GM18511 (cell line): ENCODE measurements around the gene AMER2.

Experiments used
- ATAC-seq: cut with Tn5 transposase; IDR thresholded peaks from one replicate; pipeline ENCODE4 v1.9.1; 2021; ENCODE audit warnings: mild to moderate bottlenecking, moderate library complexity; ENCODE audit not compliant: unreplicated experiment

The AMER2 gene, protein sequence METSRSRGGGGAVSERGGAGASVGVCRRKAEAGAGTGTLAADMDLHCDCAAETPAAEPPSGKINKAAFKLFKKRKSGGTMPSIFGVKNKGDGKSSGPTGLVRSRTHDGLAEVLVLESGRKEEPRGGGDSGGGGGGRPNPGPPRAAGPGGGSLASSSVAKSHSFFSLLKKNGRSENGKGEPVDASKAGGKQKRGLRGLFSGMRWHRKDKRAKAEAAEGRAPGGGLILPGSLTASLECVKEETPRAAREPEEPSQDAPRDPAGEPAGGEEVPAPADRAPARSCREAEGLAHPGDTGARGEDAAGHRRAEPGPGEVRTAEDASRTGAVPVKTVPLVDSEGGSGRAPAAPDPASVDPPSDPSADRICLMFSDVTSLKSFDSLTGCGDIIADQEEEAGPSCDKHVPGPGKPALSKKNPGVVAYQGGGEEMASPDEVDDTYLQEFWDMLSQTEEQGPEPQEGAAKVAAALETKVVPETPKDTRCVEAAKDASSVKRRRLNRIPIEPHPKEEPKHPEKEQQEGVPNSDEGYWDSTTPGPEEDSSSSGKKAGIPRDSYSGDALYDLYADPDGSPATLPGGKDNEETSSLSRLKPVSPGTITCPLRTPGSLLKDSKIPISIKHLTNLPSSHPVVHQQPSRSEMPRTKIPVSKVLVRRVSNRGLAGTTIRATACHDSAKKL

DNA sequence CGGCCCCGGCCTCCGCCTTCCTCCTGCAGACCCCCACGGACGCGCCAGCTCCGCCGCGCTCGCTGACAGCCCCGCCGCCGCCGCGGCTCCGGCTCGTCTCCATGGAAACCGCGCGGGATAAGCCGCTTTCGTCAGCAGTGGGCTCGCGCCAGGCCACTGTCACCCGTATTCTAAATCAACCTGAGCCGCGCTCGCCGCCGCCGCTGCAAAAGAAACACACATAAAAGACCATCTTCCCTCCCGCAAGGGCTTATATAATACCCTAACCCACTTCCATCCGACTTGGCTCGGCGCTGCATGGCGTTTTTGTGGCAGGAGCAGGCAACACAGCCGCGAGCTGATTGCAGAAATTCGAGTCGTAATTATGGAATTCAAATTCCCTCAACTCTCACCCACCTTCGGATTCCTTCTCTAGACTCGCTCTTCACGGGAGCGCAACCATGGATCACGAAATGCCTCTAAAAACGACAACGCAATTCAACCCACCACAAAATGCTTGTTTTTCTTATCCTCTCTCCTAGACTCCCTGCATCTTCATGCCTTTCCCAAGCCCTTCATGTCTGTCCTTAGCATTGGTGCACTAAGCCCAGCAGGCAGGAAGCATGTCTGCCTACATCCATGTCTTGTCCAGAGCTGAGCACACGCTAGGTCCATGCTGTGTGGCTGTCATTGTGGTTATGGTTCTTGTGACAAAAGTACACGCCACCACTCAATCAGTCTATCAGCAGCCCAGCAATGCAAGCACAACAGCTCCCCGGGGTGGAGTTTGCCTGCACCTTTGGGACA lies at the start of gene AMER2:
Gene AMER2, minus strand, starts transcription at position 772 of the 786 bp plus-strand sequence. Its CDS starts 669 bp downstream, at position 103.
- ATAC-seq: no peak

DNA sequence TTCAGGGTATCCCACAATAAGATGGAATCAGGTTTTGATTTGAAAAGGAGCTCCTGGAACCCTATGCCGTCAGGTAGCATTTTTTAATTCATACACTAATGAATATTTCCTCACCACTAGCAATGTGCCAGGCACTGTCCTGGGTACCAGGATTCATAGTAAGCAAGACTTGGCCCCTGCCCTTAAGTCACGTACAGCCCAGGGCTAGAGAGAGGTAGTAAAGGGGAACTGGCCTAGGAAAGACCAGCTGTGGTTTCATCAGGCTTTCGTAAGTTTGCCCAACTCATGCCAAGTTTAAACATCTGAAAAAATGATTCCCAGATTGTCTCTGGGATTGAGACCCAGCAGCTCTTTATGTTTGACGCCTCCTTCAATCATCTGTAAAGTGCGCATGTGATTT lies 45.9 kb upstream of the AMER2 start:
- no peak for ATAC-seq

DNA sequence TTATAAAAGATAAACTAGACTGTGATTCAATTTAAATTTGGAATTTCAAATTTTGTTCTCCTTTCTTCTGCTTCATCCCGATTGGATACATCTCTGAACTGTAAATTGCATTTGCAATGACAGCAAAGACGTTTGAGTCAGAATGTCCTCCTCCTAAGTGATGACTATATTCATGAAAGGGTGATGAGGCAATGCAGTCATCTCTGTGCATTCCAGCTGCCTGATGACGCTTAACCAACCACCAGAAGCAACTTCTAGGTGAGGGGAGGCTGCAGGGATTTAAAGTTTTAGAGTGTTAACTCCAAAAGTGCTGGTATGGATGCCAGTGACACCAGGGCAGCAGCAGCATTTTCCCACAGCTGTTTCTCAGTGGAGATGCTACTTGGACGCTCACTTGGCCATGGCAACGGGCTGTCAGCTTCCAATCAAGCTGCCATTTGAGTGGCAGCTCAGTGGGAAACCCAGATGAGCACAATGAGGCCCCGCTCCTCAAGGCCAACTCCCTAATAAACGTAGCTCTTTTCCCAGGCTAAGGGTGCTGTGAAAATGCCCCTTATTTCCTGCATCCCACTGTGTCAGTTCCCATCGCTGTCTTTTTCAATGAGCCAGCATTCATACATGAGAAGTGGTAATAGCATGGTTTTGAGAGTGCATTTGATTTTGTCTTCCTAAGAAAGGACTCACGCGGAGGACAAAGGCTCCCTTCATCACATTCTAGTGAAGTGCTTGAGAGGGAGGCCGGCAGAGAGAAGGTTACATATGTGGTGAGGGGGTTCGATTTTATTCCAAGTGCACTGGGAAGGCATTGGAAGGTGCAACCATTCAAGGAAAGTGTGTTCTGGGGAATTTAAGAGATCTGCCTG lies 45.2 kb upstream of the AMER2 start:
- no peak for ATAC-seq

DNA sequence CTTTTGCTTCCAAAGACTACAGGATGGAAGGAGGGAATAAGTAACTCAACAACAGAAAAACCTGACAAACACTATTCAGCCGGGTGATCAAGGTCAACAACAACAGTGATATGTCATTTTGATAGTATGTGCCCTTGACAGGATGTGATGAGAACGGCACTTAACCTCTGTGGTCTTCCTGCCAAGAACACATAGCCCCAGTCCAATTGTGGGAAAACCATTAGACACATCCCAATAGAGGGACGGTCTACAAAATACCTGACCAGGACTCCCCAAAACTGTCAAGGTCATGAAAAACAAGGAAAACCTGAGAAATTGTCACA lies 43.1 kb upstream of the AMER2 start:
- ATAC-seq: no peak

DNA sequence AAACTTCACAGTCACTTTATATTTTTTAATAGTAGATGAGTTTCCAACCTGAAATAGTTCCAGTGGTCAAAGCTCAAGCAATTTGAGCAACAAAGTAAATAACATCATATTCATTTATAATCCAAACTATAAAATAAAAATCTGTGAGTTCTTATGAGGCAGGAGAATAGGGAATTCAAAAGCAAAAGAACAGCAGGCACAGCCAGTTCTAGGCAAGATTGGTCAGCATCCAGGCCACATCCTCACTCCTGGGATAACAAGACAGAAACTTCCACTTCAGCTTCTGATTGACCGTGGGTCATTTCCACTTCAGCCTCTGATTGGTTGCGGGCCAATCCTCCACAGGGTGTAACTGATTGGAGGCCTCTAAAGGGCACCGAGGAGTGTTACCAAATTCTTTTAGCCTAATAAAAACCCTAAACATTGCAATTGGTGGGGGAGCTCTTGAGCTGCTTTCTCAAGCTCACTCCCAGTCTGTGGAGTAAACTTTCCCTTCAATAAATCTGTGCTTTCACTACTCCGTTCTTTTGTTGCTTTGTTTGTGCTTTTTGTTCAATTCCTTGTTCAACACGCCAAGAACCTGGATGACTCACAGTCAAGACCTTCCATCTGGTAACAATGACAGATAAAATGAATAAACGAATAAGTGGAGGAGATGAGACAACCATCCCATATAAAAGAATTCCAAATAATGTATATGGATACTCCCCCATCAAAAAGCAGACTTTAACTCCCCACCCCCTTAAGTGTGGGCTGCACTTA lies 42.6 kb upstream of the AMER2 start:
- ATAC-seq: no peak

DNA sequence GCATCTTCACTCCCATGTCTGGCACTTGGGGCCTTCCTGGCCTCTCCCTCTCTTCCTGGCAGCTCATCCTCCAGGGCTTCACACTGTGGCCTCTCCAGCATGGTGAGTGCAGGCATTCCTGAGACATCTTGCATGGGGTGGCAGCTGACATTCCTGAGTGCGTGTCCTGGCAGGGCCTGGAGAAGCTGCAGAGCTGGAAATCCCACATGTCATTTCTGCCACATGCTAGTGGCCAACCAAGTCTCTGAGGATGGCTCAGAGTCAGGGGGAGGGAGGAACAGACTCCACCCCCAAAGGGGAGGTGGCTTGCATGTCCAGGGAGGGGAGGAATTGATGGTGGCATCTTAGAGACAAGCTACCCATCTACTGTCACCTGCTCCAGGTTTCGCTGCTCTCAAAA lies 41.6 kb upstream of the AMER2 start:
- no peak for ATAC-seq

DNA sequence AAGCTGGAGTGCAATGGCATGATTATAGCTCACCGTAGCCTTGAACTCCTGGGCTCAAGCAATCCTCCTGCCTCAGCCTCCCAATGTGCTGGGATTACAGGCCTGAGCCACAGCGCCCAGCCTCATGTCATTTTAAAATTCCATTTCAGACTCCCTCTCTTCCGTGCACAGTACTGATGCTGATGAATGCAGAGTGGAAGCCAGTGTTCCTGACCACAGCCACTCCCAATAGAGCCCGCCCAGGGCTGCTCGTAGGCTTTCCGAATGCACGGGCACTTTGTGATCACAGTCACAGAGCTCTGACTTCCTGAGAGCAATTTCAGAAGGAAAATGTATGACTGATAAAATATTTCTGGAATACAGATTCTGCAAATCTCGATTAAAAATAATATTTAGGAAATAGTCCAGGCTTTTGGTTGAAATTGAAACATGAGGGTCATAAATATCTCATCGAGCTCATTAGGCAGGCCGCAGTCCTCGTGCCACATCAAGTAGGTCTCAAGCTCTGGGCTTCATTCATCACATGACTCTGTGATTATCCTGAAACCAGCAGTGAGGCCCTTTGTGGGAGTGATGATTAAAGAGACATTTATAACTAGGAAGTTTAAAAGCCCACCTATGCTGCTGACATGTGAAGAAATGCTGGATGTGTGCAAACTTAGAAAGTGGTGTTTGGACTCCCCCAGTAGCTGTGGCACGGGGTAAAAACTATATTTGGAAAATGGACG lies 38.9 kb upstream of the AMER2 start:
- no peak for ATAC-seq

DNA sequence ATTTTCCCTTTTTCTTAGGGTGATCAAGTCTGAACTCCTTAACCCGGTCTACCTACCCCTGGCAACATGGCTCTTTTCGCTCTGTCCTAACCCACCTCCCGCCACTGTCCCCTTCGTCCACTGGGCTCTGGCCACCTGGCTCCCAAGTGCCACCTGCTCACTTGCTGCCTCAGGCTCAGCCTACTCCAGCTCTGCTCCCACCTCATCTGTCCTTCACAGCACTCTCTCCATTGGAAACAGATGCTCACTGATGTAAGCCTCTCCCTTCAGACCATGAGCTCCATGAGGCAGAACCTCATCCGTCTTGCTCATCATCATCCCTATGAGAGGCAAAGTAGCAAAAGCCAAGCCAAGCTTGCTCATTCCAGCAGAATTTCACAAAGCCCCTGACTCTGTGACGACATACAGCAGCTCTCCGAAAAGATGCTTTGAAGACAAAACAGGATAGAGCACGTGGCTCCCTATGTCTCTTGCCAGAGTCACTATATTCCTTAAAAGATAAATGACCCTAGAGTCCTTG lies 35.3 kb upstream of the AMER2 start:
- ATAC-seq: no peak

DNA sequence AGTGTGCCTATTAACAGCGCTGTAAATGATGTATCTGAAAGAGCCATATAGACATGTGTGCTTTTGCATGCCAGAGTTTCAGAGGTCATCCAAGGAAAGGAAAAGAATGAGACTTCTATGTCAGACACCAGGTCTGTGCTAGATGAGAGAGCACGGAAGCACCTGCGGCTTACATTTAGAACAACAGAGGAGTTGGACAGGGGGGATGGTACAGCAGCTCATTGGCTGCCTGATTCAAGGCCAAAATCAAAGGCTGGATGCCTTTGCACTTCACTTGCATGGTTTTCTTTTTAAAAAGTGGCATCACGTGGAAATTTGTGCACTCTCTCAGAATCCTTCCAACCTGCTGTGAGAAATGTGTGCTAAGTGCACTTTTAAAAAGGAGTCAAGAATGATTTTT lies 32.8 kb upstream of the AMER2 start:
- ATAC-seq: no peak

DNA sequence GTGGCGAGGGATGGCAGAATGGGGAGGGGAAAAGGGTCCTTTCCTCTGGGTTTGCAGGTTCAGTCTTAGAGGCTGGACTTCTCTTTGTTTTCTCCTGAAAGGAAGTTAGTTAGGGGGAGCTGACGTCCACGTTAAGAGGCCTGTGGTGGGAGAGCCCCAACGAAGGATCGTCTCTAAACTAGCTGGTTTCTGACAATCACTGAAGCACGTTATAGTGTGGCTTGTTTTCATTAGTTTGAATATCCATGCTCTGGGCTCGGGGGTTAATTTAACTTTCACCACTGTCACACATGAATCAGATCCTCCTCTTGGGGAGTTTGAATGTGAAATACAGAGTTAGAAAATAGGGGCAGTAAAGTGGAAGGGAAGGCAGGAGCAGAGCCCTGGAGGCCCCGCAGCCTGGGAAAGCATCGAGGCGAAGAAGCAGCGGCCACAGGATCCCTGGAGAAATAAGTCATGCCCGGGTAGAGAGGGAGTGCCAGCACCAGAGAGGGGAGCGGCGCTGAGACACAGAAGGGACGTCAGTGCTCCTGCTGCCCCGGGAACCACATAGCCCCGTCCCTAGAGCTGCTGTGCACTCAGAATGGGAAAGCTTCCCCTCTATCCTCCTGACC lies 31.1 kb upstream of the AMER2 start:
- no peak for ATAC-seq

DNA sequence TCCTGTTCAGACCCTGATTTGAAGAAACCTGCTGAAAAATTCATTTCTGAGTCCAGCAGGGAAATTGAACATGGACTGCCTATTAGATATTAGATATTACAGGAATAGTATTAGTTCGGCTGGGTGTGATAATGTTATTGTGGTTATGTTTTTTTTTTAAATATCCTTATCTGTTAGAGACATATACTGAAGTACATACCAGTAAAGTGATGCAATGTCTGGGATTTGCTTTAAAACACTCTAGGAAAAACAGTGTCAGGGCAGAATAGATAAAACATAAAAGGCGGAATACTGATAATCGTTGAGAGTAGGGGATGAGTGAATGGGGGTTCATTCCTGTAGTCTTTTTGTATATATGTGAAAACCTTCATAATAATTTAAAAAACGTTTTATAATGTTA lies 28.7 kb upstream of the AMER2 start:
- ATAC-seq: no peak

DNA sequence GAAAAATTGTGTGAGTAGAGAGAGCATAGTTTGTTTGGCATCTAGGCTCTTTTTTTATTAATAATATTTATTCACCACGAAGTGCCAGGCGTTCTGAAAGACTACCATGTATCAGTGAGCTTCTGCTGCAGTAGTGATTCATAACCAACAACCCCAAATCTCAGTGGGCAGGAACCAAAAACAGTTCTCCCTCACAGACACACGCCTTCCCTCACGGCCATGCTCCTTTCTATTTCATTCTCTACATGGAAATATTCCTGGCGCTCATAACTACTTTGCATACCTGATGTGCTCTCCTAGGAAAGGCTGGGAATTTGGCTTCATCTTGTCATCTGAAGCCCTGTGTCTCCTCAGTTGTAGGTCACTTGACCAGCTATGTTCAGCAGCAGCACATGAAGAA lies 26.6 kb upstream of the AMER2 start:
- no peak for ATAC-seq

DNA sequence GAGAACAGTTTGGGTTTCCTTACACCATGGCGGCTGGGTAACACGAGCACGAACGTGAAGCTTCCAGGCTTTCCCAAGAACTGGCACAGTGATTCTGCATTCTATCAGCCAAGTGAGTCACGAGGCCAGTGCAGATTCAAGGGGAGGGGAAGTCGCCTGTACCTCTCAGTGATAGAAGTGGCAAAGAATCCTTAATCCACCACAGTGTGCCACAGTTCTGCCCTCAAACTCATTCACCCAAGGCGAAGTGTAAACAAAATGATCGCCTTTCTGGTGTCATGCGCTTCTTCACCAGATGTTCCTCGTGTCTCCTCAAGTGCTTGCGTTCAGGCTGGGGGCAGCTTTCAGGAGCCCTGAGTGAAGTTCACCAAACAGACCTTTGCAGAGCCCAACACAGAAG lies 24.9 kb upstream of the AMER2 start:
- ATAC-seq: no peak

DNA sequence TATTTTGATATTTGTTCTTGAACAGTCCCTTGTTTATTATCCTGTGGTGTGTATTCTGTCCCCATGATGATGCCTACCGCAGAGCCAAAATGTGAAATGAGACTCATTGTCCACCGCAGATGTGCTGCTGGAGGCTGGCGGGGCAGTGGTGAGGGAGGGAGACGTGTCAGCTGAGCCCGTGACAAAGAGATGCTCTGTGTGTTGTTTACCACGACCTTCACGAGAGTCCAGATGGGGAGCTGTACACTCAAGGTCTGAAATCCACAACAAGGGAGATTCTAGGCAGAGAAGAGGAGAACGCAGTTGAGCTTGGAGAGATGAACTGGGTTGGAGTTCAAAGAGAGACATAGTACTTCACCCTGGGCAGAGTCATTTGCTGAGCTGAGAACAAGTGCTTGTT lies 20.8 kb upstream of the AMER2 start:
- ATAC-seq: no peak

DNA sequence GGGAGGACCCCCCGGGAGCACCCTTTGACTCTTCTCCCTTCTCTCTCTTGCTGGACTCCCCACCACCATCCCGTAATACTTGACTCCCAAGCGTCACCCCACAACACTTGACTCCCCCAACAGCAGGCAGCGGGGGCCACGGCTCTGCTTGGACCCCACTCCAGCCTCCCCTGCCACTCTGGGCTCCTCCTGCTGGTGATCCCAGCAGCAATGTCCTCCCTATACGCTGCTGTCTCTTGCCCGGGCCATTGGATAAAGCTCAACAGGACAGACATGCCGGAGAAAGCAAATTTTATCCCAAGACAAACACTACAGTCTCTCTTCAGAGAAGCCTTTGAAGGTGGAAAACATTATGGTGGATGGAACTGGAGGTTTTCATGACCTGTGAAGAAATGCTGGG lies 20.4 kb upstream of the AMER2 start:
- ATAC-seq: no peak

DNA sequence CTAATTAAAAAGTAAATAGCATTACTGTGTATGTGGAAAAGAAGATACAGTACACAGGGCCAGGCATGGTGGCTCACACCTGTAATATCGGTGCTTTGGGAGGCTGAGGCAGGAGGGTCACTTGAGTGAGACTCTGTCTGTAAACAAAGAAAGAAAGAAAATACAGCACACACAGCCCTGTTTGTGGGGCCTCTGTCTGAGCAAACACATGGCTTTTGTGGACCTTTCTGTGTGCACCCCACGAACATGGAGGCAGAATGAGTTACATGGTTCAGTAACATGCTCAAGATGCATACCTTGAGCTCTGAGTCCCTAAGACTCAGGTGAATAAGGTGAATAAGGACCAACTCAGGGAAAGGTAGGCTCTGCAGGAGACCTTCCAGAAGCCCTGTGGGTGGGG lies 20.0 kb upstream of the AMER2 start:
- ATAC-seq: no peak

DNA sequence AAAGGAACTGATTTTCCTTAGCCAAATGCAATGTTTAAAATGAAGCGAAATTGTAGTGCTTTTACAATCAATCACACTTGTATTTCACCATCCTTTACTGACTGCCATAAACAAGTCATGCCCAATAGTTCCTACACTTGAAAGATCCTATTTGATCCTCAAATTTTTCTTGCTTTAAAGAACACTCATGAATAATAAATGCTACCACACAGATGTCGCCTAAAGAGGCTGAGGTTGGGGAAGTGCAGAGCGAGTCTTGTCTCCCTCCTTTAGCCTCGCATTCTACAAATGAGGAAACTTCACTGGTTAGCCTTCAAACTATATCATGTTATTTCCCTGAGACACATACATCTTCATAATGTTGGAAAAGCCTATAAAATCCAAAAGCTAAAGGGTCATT lies 18.7 kb upstream of the AMER2 start:
- ATAC-seq: no peak

DNA sequence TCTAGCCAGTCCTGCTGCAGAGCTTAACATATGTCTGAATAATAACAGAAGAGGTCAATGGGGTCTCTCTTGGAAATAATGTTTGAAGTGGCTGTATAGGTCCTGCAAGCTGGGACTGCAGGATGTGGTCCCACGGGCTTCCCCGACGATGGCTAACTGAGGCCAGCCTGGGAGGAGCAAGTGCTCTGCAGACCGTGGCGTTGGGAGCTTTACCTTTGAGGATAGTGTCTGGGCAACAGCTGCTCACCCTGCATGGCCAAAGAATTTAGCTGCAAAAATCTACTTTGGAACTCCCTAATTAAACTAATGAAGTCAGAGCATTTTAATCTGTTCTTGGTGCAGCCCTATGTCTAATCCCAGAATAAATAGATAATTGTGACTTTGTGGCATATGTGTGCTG lies 18.2 kb upstream of the AMER2 start:
- no peak for ATAC-seq

DNA sequence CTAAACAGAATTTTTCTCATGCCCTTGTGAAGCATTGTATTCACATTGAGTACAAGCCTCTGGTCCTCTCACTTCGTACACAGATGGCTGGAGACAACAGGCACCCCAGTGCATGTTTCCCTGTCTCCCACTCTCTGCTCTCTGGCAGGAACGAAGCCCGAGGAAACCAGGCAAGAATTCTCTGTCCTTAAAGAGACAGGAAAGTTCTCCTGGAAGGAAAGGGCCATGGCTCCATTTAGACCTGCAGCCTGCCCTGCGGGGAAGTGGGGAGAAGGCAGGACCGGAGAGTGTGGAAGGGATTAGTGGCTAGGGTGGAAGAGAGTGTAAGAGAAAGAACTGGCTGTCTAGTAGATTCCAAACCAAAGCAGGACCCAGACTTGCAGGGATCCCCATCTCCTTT lies 15.5 kb upstream of the AMER2 start:
- no peak for ATAC-seq
